Mononuclear cell (primary cell): ENCODE data around the gene CNOT6L. TPM values are rescaled to one million over a fixed set of nuclear protein-coding genes. Genes with fewer than 3 reads are reported as not detected.

ENCODE experiments used
- H3K27me3 ChIP-seq: 2 replicates; pipeline ENCODE4 v1.6.0; 2011; ENCODE audit warnings: low read length, control low read depth; ENCODE audit not compliant: insufficient read depth
- H3K4me1 ChIP-seq: 2 replicates; pipeline ENCODE4 v1.5.1; 2011; ENCODE audit warnings: mild to moderate bottlenecking, low read length, control low read depth; ENCODE audit not compliant: insufficient read depth
- H3K4me3 ChIP-seq: 2 replicates; pipeline ENCODE4 v1.5.1; 2011; ENCODE audit warnings: mild to moderate bottlenecking, low read length, moderate library complexity
- H3K9me3 ChIP-seq: 2 replicates; pipeline ENCODE4 v1.5.1; 2011; ENCODE audit warnings: low read depth, mild to moderate bottlenecking, control low read depth, low read length
- total RNA-seq: library from RNA; depleted of rRNA; stranded (reverse); fragments of >200 nt; gene quantifications from one replicate; pipeline ENCODE4 v1.2.3, GENCODE V29; 2012

CNOT6L gene
- total RNA-seq, 1 donor: 207 TPM

DNA sequence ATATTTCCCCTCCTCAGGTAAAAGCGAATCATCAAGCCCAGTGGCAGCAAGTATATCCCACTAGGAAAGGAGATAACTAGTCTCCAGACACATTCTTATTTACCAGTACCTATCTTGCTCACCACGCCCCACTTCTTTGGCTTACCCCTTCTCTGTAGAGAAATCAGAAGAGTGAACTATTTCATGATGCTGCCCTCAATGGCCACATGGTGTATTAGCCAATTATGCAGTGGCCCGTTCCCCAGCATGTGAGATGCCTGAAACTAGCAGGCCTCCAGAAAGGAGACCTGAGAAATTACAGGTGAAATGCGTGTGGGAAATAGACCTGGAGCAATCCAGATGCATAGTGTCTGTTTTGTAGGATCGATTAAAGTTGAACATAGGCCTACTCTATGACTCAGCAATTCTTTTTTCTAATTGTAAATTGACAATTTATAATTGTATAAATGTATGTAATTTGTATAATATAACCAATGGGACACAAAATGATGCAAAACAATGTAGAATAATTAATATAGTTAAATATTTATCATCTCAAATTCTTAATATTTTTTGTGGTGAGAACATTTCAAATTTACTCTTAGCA lies 126.2 kb downstream of the CNOT6L start:
- Histone ChIP-seq H3K9me3 (no peaks in the 10 kb centered on the region), H3K4me3 (no peak overlapping the region), H3K27me3 (no peaks in the 10 kb centered on the region), H3K4me1 (no peaks in the 10 kb centered on the region)

DNA sequence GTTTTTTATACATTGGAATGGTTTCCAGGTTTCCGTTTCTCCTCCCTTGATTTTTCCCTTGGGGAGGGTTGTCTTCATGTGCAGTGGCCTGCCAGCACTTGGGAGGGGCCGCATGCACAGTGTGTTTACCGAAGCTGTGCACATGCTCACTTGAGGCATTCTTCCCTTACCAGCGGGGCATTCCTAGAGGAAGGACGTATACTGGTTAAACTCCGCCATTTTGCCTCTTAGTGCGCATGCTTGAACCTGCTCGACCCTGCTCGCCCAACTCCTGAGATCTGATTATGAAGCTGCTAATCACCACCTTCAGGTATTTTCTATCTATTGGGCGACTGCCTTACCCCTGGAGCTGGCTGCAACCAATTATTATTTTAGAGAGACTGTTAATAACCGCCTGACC lies 137.4 kb downstream of the CNOT6L start:
- Histone ChIP-seq H3K9me3 (no peaks in the 10 kb centered on the region), H3K27me3 (no peaks in the 10 kb centered on the region), H3K4me1 (no peaks in the 10 kb centered on the region), H3K4me3 (no peak overlapping the region)

DNA sequence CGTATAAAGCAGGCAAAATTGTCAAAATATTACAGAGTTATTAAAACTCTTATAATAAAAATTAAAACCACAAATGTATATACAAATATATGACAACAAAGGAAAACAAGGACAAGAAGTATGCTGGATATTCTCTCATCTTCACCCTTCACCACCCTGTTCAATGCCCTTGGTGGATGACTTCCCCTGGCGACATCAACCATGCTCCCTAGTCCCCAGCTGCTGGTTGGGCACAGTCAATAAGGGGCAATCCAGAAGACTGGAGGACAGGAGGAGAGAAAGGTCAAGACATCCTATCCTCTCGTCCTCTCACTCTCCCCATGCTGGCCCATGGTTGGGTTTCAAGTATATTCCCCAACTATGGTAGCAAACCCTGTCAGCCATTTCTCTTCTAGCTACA lies 142.3 kb downstream of the CNOT6L start:
- H3K27me3 ChIP-seq: no peaks in the 10 kb centered on the region
- no peaks in the 10 kb centered on the region for H3K4me1 ChIP-seq
- no peaks in the 10 kb centered on the region for H3K9me3 ChIP-seq
- no peak overlapping the region for H3K4me3 ChIP-seq

DNA sequence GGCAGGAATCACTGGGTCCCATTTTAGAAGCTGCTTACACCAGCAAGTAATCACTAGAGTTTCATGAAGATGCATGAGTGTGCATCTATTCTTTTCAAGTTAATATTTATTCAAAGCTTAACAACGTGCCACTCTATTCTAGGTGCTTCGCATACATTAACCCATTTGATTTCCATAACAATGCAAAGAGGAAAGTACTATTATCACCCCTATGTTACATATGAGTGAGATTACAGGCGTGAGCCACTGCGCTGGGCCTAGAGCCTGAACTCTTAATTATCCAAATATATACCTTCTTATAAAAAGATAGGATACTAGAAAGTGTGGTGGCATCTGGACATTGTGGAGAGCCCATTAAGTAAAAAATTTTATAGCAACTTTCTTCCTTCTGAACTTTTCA lies 148.1 kb downstream of the CNOT6L start:
- Histone ChIP-seq H3K4me3 (no peak overlapping the region), H3K9me3 (no peaks in the 10 kb centered on the region), H3K4me1 (no peaks in the 10 kb centered on the region), H3K27me3 (no peaks in the 10 kb centered on the region)

DNA sequence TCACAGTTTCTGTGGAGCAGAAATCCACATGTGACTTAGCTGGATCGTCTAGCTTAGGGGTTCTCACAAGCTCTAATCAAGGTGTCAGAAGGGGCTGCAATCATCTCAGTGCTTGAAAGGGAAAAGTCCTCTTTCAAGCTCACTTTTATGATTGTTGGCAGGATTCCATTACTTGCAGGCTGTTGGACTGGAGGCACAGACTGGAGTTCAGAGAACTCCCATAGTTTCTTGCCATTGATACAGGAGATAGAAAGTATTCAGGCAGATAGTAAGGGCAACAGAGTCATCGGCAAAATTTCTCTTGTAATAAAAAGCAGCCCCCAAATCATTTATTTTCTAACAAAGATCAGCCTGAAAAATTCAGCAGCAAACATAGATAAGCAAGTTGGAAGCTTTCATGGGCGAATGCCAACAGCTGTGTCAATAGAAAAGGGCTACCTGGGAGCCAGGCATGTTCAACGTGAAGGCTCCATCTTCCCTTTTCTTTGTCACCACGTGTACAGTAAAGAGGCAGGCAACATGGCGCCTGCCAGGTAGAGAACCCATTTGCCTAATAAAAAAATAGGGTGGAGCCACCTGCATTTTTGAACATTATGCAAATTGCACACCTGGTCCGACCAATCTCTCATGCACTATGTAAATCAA lies 149.1 kb downstream of the CNOT6L start:
- no peaks in the 10 kb centered on the region for H3K27me3 ChIP-seq
- H3K9me3 ChIP-seq: no peaks in the 10 kb centered on the region

DNA sequence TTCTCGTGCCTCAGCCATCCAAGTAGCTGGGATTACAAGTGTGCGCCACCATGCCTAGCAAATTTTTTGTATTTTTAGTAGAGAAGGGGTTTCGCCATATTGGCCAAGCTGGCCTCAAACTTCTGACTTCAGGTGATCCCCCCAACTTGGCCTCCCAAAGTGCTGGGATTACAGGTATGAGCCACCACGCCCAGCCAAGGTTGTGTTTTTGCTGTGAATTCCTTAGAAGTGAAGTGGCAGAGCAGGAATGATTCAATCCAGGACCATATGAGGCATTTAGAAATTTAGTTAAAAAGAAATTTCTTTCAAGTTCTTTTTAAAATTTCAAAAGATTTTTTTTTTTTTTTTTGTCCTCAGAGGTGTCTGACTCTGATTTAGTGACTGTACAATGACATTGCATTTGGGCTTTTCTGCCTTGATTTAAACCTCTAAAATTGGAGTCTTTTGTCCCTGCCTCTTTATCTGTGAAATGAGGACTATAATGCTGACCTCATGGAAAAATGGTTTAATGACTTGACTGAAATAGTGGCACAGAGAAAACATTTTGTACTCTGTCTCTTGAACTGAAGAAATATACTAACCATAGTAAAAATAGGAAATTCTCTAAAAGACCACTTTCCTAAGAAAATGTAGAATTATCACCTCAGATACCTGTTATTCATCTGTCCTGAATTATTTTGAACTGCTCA lies 153.6 kb downstream of the CNOT6L start:
- no peak overlapping the region for H3K4me3 ChIP-seq
- H3K4me1 ChIP-seq: no peaks in the 10 kb centered on the region
- no peaks in the 10 kb centered on the region for H3K9me3 ChIP-seq
- no peaks in the 10 kb centered on the region for H3K27me3 ChIP-seq

More for the DNA sequence above, 149.1 kb downstream of the CNOT6L start:
- no peak overlapping the region for H3K4me3 ChIP-seq
- no peaks in the 10 kb centered on the region for H3K4me1 ChIP-seq

Other genes starting within 250 kb of the CNOT6L start
- not detected for gene CXCL13, start 213.5 kb downstream of the CNOT6L start, total RNA-seq
- gene MRPL1, start 43.5 kb upstream of the CNOT6L start, total RNA-seq: 15.5 TPM
- under 0.01 TPM for gene FRAS1, start 238.0 kb upstream of the CNOT6L start, total RNA-seq